Activated T-cell treated with anti-CD3 and anti-CD28 coated beads, Interleukin-2, amount 50 U/mL, for 48 hours (primary cell): Measurements from ENCODE around the gene KRTAP23-1.

Source experiments
- DNase-seq, 2 experiments: peaks; one replicate each; pipeline ENCODE4 v3.0.0-alpha.2; 2020

The KRTAP23-1 gene

GRCh38 chr21:30305136-30305535 lies 43.3 kb downstream of the KRTAP23-1 start:
- DNase-seq: no peak
